ENCODE measurements around the gene HCFC1R1.

HCFC1R1 gene

DNA sequence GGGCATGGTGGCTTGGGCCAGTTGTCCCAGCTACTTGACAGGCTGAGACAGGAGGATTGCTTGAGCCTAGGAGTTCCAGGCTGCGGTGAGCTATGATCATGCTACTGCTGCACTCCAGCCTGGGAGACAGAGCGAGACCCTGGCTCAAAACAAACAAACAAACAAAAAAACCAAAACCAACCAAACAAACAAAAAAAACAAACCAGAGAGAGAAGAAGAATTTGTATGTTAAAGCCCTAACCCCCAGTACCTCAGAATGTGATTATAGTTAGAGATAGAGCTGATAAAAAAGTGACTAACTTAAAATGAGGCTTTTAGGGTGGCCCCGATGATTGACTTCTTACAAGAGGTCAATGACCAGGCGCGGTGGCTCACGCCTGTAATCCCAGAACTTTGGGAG is 21.0 kb upstream of the HCFC1R1 start:
- Histone ChIP-seq H3K4me2 (ENCODE audit: low read length) (no peak overlapping the region), H3K79me2 (ENCODE audit: insufficient read depth, low read length) (no peaks in the 10 kb centered on the region), H3F3A (ENCODE audit: insufficient read depth, low read length) (no peaks in the 10 kb centered on the region), H3K36me3 (ENCODE audit: insufficient read depth, low read length) (no peaks in the 10 kb centered on the region), H3K4me1 (ENCODE audit: insufficient read depth, low read length, severe bottlenecking) (peaks cover 4% of the 10 kb centered on the region), H3K9ac (ENCODE audit: low read length) (no peak overlapping the region), H3K27ac (ENCODE audit: low read depth, low read length, poor library complexity, severe bottlenecking) (no peak overlapping the region), H3K9me3 (ENCODE audit: low read length) (no peaks in the 10 kb centered on the region), H3K27me3 (ENCODE audit: insufficient read depth, low read length) (0 out of 2 replicates have a peak, but pooled peaks cover 4% of the 10 kb centered on the region), H3K9me2 (ENCODE audit: low read depth, low read length) (no peaks in the 10 kb centered on the region), H3K4me3 (ENCODE audit: low read depth, low read length, poor library complexity, severe bottlenecking) (no peak overlapping the region), H2AFZ (ENCODE audit: low read length) (no peak overlapping the region), H4K20me1 (ENCODE audit: insufficient read depth, low read length) (no peaks in the 10 kb centered on the region)
- TF ChIP-seq EZH2 (IDR thresholded peaks at IDR 0.05; ENCODE audit: borderline replicate concordance, low read length): no peak
- TF ChIP-seq, protein P1, sequence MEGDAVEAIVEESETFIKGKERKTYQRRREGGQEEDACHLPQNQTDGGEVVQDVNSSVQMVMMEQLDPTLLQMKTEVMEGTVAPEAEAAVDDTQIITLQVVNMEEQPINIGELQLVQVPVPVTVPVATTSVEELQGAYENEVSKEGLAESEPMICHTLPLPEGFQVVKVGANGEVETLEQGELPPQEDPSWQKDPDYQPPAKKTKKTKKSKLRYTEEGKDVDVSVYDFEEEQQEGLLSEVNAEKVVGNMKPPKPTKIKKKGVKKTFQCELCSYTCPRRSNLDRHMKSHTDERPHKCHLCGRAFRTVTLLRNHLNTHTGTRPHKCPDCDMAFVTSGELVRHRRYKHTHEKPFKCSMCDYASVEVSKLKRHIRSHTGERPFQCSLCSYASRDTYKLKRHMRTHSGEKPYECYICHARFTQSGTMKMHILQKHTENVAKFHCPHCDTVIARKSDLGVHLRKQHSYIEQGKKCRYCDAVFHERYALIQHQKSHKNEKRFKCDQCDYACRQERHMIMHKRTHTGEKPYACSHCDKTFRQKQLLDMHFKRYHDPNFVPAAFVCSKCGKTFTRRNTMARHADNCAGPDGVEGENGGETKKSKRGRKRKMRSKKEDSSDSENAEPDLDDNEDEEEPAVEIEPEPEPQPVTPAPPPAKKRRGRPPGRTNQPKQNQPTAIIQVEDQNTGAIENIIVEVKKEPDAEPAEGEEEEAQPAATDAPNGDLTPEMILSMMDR (IDR thresholded peaks at IDR 0.05; ENCODE audit: low read length): no peak

DNA sequence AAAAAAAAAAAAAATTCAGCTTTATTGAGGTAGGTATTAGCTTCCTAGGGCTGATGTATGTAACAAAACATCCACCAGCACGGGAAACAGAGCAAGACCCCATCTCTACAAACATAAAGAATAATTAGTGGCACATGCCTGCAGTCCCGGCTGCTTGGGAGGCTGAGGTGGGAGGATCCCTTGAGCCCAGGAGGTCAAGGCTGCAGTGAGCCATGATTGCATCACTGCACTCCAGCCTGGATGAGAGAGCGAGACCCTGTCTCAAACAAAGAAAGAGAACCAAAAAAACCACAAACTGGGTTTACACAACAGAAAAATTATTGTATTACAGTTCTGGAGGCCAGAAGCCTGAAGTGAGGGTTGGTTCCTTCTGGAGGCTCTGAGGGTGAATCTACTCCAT is 18.6 kb upstream of the HCFC1R1 start:
- no peaks in the 10 kb centered on the region for H3K36me3 ChIP-seq (ENCODE audit: insufficient read depth, low read length)
- no peaks in the 10 kb centered on the region for H3K9me2 ChIP-seq (ENCODE audit: low read depth, low read length)
- H3K4me1 ChIP-seq (ENCODE audit: insufficient read depth, low read length, severe bottlenecking): peaks cover 4% of the 10 kb centered on the region
- no peak overlapping the region for H3K27ac ChIP-seq (ENCODE audit: low read depth, low read length, poor library complexity, severe bottlenecking)
- no peaks in the 10 kb centered on the region for H3K79me2 ChIP-seq (ENCODE audit: insufficient read depth, low read length)
- H2AFZ ChIP-seq (ENCODE audit: low read length): no peak overlapping the region
- no peaks in the 10 kb centered on the region for H4K20me1 ChIP-seq (ENCODE audit: insufficient read depth, low read length)
- no peaks in the 10 kb centered on the region for H3F3A ChIP-seq (ENCODE audit: insufficient read depth, low read length)
- H3K4me3 ChIP-seq (ENCODE audit: low read depth, low read length, poor library complexity, severe bottlenecking): no peak overlapping the region
- H3K9ac ChIP-seq (ENCODE audit: low read length): no peak overlapping the region
- H3K27me3 ChIP-seq (ENCODE audit: insufficient read depth, low read length): peaks cover 10% of the 10 kb centered on the region
- TF ChIP-seq, protein P1 (IDR thresholded peaks at IDR 0.05; ENCODE audit: low read length): no peak
- TF ChIP-seq EZH2 (IDR thresholded peaks at IDR 0.05; ENCODE audit: borderline replicate concordance, low read length): no peak
- H3K9me3 ChIP-seq (ENCODE audit: low read length): no peaks in the 10 kb centered on the region
- no peak overlapping the region for H3K4me2 ChIP-seq (ENCODE audit: low read length)

DNA sequence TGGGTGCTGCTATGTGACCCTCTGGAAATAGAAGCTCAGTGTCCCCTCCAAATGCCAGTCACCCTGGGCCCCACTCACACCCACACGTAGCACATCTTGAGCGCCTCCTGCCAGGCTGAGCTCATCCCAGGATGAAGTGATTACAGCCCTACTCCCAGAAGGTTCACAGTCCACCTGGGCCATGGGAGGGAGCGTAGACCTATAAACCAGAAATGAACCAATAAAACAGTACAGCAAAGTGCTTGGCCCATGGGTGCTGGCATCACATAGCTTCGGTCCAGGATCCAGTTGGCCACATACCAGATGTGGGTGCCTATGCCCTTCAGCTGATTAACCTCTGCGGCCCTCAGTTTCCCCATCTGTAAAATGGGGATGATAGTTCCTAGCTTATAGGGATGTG is 15.2 kb upstream of the HCFC1R1 start:
- Histone ChIP-seq H3K9me2 (ENCODE audit: low read depth, low read length) (no peaks in the 10 kb centered on the region), H3K4me1 (ENCODE audit: insufficient read depth, low read length, severe bottlenecking) (no peaks in the 10 kb centered on the region), H3K9me3 (ENCODE audit: low read length) (no peaks in the 10 kb centered on the region), H3F3A (ENCODE audit: insufficient read depth, low read length) (no peaks in the 10 kb centered on the region), H4K20me1 (ENCODE audit: insufficient read depth, low read length) (no peaks in the 10 kb centered on the region), H3K79me2 (ENCODE audit: insufficient read depth, low read length) (no peaks in the 10 kb centered on the region), H3K36me3 (ENCODE audit: insufficient read depth, low read length) (no peaks in the 10 kb centered on the region), H3K4me2 (ENCODE audit: low read length) (no peak overlapping the region), H3K4me3 (ENCODE audit: low read depth, low read length, poor library complexity, severe bottlenecking) (no peak overlapping the region), H2AFZ (ENCODE audit: low read length) (no peak overlapping the region), H3K27me3 (ENCODE audit: insufficient read depth, low read length) (peaks cover 10% of the 10 kb centered on the region), H3K9ac (ENCODE audit: low read length) (no peak overlapping the region), H3K27ac (ENCODE audit: low read depth, low read length, poor library complexity, severe bottlenecking) (no peak overlapping the region)
- TF ChIP-seq EZH2 (IDR thresholded peaks at IDR 0.05; ENCODE audit: borderline replicate concordance, low read length): no peak
- TF ChIP-seq, protein P1 (IDR thresholded peaks at IDR 0.05; ENCODE audit: low read length): no peak

Data from OCI-LY1 (cell line).